GM12801 (cell line): ENCODE measurements around the gene MAP1LC3A.

Experiments
- TF ChIP-seq, protein P1 (sequence below): IDR thresholded peaks from one replicate; pipeline ENCODE4 v1.5.1; 2011; ENCODE audit warnings: control low read depth; ENCODE audit not compliant: insufficient read length; ENCODE audit errors: extremely low read depth

MAP1LC3A gene

DNA sequence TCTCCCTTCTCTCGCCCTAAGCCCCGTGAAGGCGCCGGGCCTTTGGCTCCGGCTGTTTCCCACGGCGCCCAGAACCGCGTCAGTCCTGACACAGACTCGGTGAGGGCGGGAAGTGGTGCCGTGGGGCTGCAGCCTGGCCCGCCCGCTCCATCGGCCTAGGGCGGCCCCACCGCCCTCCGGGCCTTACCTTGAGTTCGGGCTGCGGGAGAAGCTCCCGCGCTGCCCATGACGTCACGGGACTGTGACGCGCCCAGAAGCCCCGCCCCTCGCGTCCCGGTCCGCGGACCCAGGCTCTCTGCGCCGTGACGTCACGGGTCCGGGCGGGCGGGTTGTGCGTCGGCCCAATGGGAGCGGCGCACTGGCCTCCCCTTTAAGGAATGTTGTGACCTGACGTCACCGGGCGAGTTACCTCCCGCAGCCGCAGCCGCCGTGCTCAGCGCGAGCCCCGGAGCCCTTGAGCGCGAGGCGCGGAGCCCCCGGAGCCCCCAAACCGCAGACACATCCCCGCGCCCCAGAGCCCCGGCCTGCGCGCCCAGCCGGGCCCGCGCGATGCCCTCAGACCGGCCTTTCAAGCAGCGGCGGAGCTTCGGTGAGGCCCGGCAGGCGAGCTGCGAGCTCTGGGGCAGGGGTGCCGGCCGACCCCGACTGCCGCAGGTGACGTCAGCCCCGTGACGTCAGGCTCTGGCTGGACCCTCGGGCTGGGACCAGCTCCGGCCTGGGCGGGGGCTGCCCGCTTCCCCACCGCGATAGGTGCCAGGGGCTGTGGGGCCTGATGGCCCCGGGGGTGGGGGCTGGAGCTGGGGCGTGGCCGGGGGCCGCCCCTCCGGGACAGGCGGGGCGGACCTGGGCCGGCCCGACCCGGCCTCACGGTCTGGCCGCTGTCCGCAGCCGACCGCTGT lies at the start of gene MAP1LC3A:
MAP1LC3A (plus strand) TSS at position 399 of the 899 bp plus-strand sequence; CDS start at position 550, 151 bp downstream.
- TF ChIP-seq, protein P1, sequence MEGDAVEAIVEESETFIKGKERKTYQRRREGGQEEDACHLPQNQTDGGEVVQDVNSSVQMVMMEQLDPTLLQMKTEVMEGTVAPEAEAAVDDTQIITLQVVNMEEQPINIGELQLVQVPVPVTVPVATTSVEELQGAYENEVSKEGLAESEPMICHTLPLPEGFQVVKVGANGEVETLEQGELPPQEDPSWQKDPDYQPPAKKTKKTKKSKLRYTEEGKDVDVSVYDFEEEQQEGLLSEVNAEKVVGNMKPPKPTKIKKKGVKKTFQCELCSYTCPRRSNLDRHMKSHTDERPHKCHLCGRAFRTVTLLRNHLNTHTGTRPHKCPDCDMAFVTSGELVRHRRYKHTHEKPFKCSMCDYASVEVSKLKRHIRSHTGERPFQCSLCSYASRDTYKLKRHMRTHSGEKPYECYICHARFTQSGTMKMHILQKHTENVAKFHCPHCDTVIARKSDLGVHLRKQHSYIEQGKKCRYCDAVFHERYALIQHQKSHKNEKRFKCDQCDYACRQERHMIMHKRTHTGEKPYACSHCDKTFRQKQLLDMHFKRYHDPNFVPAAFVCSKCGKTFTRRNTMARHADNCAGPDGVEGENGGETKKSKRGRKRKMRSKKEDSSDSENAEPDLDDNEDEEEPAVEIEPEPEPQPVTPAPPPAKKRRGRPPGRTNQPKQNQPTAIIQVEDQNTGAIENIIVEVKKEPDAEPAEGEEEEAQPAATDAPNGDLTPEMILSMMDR = no peak

DNA sequence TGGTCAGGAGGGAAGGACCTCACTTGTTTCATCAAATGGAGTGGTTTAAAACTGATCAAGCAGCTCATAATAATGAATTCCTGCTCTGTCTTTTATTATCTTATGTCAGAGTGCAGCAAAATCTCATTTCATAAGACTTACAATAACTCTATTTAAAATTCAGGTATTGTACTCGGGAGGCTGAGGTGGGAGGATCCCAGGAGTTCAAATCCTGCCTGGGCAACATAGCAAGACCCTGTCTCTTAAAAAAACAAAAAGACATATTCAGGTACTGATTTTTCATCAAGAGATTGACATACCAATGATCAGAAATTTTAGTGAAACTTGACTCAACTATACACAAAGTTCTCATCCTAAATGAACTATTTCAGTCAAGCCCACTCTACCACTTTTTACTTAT lies 47.9 kb upstream of the MAP1LC3A start:
- TF ChIP-seq, protein P1 = no peak

DNA sequence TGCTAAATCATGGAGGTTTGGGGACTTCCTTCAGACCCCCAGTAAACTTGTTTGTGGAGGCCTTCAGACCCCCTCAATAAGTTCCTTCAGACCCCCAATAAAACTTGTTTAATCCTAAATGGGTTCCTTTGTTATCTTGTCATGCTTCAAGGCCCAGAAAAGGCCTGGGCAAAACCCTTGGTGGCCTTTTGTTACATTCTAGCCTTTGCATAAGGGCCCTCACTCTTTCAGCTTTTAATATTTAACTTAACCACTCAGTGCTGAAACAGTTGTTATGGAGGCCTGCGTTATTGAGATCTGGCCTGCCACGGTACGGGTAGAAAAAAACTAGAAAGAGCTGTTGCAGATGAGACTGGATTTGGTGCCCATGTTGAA lies 46.6 kb upstream of the MAP1LC3A start:
- TF ChIP-seq, protein P1 = no peak

DNA sequence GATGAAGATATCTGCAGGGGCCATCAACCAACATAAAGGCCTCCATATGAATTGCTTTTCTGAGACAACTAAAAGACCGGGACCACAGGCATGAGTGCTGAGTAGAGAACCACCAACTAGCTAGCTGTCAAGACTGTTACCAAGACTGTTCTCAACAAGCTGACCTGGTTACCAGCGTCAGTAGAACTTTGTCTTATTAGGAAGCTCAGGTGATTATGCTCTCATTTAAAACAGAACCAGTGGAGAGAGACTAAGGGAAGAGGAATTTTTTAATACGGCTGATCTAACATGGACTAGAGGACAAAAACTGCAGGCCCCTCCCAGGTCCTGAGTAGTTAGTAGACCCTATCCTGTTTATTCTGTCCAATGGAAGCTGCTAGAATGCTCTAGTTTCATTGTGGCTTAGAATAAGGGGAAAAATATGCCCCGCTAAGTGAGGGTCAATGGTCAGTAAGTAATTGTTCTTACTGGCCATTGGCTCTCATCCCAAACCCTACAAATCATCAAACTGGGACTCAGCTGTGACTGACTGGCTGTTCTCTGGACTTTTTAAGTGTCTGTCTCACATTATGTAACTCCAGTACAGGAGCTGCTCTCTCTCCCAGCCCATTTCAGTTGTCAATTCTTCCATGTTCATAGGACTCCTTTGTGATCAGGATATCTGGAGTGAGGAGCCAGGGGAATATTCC lies 46.1 kb upstream of the MAP1LC3A start:
- TF ChIP-seq, protein P1 = no peak

DNA sequence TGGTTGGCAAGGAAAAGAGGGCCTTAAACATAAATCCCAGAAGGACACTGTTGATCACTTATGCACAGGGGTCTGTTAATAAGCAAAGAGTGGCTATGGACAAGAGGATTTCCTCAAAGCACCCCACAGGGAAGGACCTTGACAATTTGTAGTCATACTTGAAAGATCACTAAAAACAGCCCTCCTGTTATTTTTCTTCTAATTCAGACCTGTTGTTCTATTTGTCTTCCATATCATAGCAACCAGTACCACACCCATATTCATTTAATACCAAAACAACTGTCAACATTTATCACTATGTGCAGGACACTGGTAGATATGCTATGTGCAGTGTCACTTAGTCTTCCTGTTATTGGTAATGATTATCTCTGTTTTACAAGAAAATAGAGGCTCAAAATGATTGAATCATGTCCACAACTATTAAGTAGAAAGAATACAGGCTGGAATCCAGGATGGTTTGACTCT lies 45.5 kb upstream of the MAP1LC3A start:
- TF ChIP-seq, protein P1 = no peak

DNA sequence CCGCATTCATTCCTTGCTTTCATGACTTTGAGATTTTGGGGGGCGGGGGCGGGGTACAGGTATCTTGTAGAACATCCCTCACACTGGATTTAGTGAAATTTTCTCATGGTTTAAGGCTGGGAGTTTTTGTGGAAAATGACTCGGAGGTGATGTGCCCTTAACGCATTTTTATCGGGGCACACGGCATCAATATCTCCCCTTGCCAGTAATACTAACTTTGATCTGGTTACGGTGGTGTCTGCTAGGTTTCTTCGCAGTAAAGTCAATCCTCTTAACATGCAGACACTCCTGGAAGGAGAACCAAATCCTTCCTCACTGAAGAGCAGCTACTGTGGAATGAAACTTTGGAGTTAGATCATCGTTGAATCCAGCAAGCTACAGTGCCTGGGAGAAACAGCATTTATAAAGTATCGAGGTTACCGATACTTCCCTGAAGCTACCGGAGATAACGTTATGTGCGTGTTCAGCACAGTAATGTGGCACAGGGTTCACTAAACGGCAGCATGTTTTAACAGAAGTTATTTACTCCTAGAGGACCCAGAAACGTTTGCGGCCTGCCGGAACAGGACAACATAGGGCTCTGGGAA lies 43.5 kb upstream of the MAP1LC3A start:
- TF ChIP-seq, protein P1 = no peak
